ENCODE data around the gene ZNF583.

The ZNF583 gene

GRCh38 chr19:56403764-56404704, at the start of gene ZNF583:
ZNF583 (plus strand) TSS chr19:56404332; CDS start chr19:56407115, 2,783 bp downstream.
- DNase-seq, result peak; percentile 86

- no peak for DNase-seq
Observed at GRCh38 chr19:56355517-56355916, 48.6 kb upstream of the ZNF583 start.

- no peak for DNase-seq
Observed at GRCh38 chr19:56356944-56357343, 47.2 kb upstream of the ZNF583 start.

GRCh38 chr19:56360841-56361240, 43.3 kb upstream of the ZNF583 start:
- no peak for DNase-seq

- peak; percentile 53 for DNase-seq
Observed at GRCh38 chr19:56367829-56368711, 36.1 kb upstream of the ZNF583 start.

GRCh38 chr19:56369886-56370676, 34.1 kb upstream of the ZNF583 start:
- DNase-seq, result no peak

- DNase-seq, result no peak
Observed at GRCh38 chr19:56372281-56372680, 31.9 kb upstream of the ZNF583 start.

GRCh38 chr19:56377105-56377924, 26.8 kb upstream of the ZNF583 start:
- DNase-seq, result no peak

GRCh38 chr19:56383826-56384605, 20.1 kb upstream of the ZNF583 start:
- DNase-seq, result no peak

- DNase-seq, result peak; percentile 77
Observed at GRCh38 chr19:56393119-56394012, 10.8 kb upstream of the ZNF583 start, which contains the start of gene ZNF582. ZNF582 (minus strand) TSS chr19:56393534; CDS start chr19:56391752, 1,782 bp downstream.

- no peak for DNase-seq
Observed at GRCh38 chr19:56398809-56399208, 5.3 kb upstream of the ZNF583 start.

- no peak for DNase-seq
Observed at GRCh38 chr19:56400485-56400884, 3.6 kb upstream of the ZNF583 start.

- DNase-seq, result no peak
Observed at GRCh38 chr19:56403261-56403660, 871 bp upstream of the ZNF583 start.

GRCh38 chr19:56404705-56405056, 549 bp downstream of the ZNF583 start:
- DNase-seq, result no peak

GRCh38 chr19:56405062-56405461, 930 bp downstream of the ZNF583 start:
- no peak for DNase-seq

GRCh38 chr19:56423276-56423984, 19.3 kb downstream of the ZNF583 start:
- DNase-seq, result no peak

- DNase-seq, result no peak
Observed at GRCh38 chr19:56423985-56424353, 19.8 kb downstream of the ZNF583 start.

GRCh38 chr19:56441206-56441792, 37.2 kb downstream of the ZNF583 start:
- no peak for DNase-seq

- no peak for DNase-seq
Observed at GRCh38 chr19:56474308-56474707, 70.2 kb downstream of the ZNF583 start.

Measured in GDM1 (cell line).